K562 (cell line): Measurements from ENCODE around the gene INA. TPM values are rescaled to one million over a fixed set of nuclear protein-coding genes. Genes with fewer than 3 reads are reported as not detected.
A peak's percentile ranks its signal among the peaks of the same experiment; 100 is the strongest.

Experiments used
- CEBPB ChIP-seq: fragments of 450-650 bp; IDR thresholded peaks from 2 replicates; pipeline ENCODE4 v1.6.1; 2016; ENCODE audit warnings: missing genetic modification characterization, missing compliant biosample characterization
- CTCFL ChIP-seq: IDR thresholded peaks from 2 replicates; pipeline ENCODE4 v1.6.1; 2011; ENCODE audit warnings: borderline replicate concordance, low read depth, mild to moderate bottlenecking, moderate library complexity, low read length; ENCODE audit not compliant: insufficient read depth, poor library complexity, severe bottlenecking
- MTA2 ChIP-seq: fragments of 450-650 bp; IDR thresholded peaks from 2 replicates; pipeline ENCODE4 v1.6.1; 2016; ENCODE audit warnings: low read depth
- NFE2 ChIP-seq: IDR thresholded peaks from 2 replicates; pipeline ENCODE4 v1.6.1; 2014; ENCODE audit warnings: antibody characterized with exemption, low read depth
- NFIC ChIP-seq: fragments of 450-650 bp; IDR thresholded peaks from 2 replicates; pipeline ENCODE4 v1.6.1; 2017; ENCODE audit warnings: mild to moderate bottlenecking, inconsistent platforms
- NKRF ChIP-seq: fragments of 450-650 bp; IDR thresholded peaks from 2 replicates; pipeline ENCODE4 v1.6.1; 2016; ENCODE audit warnings: borderline replicate concordance
- RNF219 ChIP-seq: fragments of 250-450 bp; sonication (Bioruptor Pico); IDR thresholded peaks from 2 replicates; pipeline ENCODE4 v1.5.0; 2022; ENCODE audit warnings: mild to moderate bottlenecking
- THRAP3 ChIP-seq: fragments of 450-650 bp; IDR thresholded peaks from 2 replicates; pipeline ENCODE4 v1.6.1; 2016; ENCODE audit warnings: mild to moderate bottlenecking, inconsistent platforms, borderline replicate concordance
- polyA plus RNA-seq, 8 experiments: library from polyadenylated mRNA; depleted of rRNA in 4 of 8; stranded (reverse) in 5 of 8; unstranded in 3 of 8; fragments of >200 nt; fragmentation: Nextera tagmentation in 2 of 8; fragmentation: Illumina TruSeq in 1 of 8; extraction: Ambion mirVana in 2 of 8; extraction: Trizol in 1 of 8; gene quantifications; 2 replicates each; pipeline versions ENCODE4 v1.2.1 to v1.2.3, GENCODE V29; 2011 to 2014; ENCODE audit warnings: inconsistent platforms in 1 of 8, missing spikeins in 1 of 8
- total RNA-seq, 7 experiments: library from RNA; depleted of rRNA in 6 of 7; stranded (reverse); fragments of >200 nt in 6 of 7; fragmentation: Illumina TruSeq in 2 of 7; extraction: Trizol in 2 of 7; gene quantifications; 2 replicates each; pipeline versions ENCODE4 v1.2.1 to v1.2.3, GENCODE V29; 2011 to 2021; ENCODE audit warnings: low replicate concordance in 1 of 7
- TF ChIP-seq, protein P1 (sequence below): fragments of 150-350 bp; conservative IDR thresholded peaks from 2 replicates; pipeline ENCODE4 v1.6.1; 2014; ENCODE audit warnings: low read length
- TF ChIP-seq, protein P2 (sequence below): fragments of 200-800 bp; sonication (Bioruptor generic); IDR thresholded peaks from 2 replicates; pipeline ENCODE4 v1.6.1; 2017; ENCODE audit warnings: missing genetic modification characterization, missing compliant biosample characterization

INA gene
- total and polyA plus RNA-seq, 9 of the 15 experiments (the other 6 are each of a cell fraction or from before 2014, with no cell fraction given) = not detected

- TF ChIP-seq, protein P1, sequence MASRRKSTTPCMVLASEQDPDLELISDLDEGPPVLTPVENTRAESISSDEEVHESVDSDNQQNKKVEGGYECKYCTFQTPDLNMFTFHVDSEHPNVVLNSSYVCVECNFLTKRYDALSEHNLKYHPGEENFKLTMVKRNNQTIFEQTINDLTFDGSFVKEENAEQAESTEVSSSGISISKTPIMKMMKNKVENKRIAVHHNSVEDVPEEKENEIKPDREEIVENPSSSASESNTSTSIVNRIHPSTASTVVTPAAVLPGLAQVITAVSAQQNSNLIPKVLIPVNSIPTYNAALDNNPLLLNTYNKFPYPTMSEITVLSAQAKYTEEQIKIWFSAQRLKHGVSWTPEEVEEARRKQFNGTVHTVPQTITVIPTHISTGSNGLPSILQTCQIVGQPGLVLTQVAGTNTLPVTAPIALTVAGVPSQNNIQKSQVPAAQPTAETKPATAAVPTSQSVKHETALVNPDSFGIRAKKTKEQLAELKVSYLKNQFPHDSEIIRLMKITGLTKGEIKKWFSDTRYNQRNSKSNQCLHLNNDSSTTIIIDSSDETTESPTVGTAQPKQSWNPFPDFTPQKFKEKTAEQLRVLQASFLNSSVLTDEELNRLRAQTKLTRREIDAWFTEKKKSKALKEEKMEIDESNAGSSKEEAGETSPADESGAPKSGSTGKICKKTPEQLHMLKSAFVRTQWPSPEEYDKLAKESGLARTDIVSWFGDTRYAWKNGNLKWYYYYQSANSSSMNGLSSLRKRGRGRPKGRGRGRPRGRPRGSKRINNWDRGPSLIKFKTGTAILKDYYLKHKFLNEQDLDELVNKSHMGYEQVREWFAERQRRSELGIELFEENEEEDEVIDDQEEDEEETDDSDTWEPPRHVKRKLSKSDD = no peak
- TF ChIP-seq MTA2 (no peak), CTCFL (no peak), CEBPB (tag) (peak; percentile 20; the same call in 1 of the 2 replicates), RNF219 (no peak), NKRF (no peak), THRAP3 (no peak), NFE2 (no peak), NFIC (peak; percentile 55)
- TF ChIP-seq, protein P2, sequence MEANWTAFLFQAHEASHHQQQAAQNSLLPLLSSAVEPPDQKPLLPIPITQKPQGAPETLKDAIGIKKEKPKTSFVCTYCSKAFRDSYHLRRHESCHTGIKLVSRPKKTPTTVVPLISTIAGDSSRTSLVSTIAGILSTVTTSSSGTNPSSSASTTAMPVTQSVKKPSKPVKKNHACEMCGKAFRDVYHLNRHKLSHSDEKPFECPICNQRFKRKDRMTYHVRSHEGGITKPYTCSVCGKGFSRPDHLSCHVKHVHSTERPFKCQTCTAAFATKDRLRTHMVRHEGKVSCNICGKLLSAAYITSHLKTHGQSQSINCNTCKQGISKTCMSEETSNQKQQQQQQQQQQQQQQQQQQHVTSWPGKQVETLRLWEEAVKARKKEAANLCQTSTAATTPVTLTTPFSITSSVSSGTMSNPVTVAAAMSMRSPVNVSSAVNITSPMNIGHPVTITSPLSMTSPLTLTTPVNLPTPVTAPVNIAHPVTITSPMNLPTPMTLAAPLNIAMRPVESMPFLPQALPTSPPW (CRISPR knock-in tag) = no peak
- TF ChIP-seq, all 486 proteins: peak for 2
Measured at GRCh38 chr10:103284170-103284569, 7.2 kb downstream of the INA start (continued).
